CD4-positive, alpha-beta T cell (primary cell): ENCODE measurements around the gene KCNIP4. TPM values are rescaled to one million over a fixed set of nuclear protein-coding genes. Genes with fewer than 3 reads are reported as not detected.

Experiments used
- ATAC-seq: fragments of 200-7000 bp; cut with Tn5 transposase; one replicate; pipeline ENCODE4 v1.10.0; 2022; ENCODE audit warnings: mild to moderate bottlenecking; ENCODE audit not compliant: poor library complexity
- CTCF ChIA-PET: fragments of 350-600 bp; sonication (Branson Sonifier 250); formaldehyde crosslinking; loops from one replicate; lab custom pipeline; 2021; ENCODE audit warnings: antibody characterized with exemption, inconsistent platforms; lab: Charles Lee
- POLR2A ChIA-PET: fragments of 350-600 bp; sonication (Branson Sonifier 250); formaldehyde crosslinking; loops from one replicate; lab custom pipeline; 2021; ENCODE audit warnings: antibody characterized with exemption, inconsistent platforms; lab: Charles Lee
- DNase-seq, 14 experiments: peaks; one replicate each; pipeline ENCODE4 v3.0.0-alpha.2; 2013 to 2020; ENCODE audit warnings: mixed read lengths in 2 of 14
- H3K27ac ChIP-seq, 2 donors: one replicate each; pipeline versions ENCODE4 v1.5.1 to v1.7.0; 2013; ENCODE audit warnings: low read length in 2 of 2, low read depth in 1 of 2, mild to moderate bottlenecking in 1 of 2
- H3K27me3 ChIP-seq, 2 experiments: 1 replicate in 1 of 2; 2 replicates in 1 of 2; pipeline versions ENCODE4 v1.6.1 to v1.7.0; 2013; ENCODE audit warnings: low read length in 2 of 2, control low read depth in 1 of 2, mild to moderate bottlenecking in 1 of 2, moderate library complexity in 1 of 2; ENCODE audit not compliant: insufficient read depth in 2 of 2, control insufficient read depth in 1 of 2
- H3K36me3 ChIP-seq: one replicate; pipeline ENCODE4 v1.6.1; 2013; ENCODE audit warnings: low read length, control low read depth; ENCODE audit not compliant: insufficient read depth
- H3K4me1 ChIP-seq: one replicate; pipeline ENCODE4 v1.6.1; 2013; ENCODE audit warnings: low read length, control low read depth; ENCODE audit not compliant: insufficient read depth
- H3K4me3 ChIP-seq: one replicate; pipeline ENCODE4 v1.5.1; 2013; ENCODE audit warnings: mild to moderate bottlenecking, low read length, moderate library complexity
- H3K9me3 ChIP-seq, 2 experiments: 1 replicate in 1 of 2; 2 replicates in 1 of 2; pipeline versions ENCODE4 v1.6.1 to v1.7.0; 2013; ENCODE audit warnings: low read length in 2 of 2, mild to moderate bottlenecking in 2 of 2, control low read depth in 1 of 2, moderate library complexity in 1 of 2; ENCODE audit not compliant: control insufficient read depth in 1 of 2, insufficient read depth in 1 of 2
- H3K27ac Mint-ChIP-seq: one replicate; pipeline ENCODE4 v1.8.0; 2020; ENCODE audit warnings: mixed read lengths
- H3K27me3 Mint-ChIP-seq: one replicate; pipeline ENCODE4 v1.8.0; 2021; ENCODE audit warnings: mixed read lengths
- H3K36me3 Mint-ChIP-seq: one replicate; pipeline ENCODE4 v1.8.0; 2021; ENCODE audit warnings: low read depth, mixed read lengths
- H3K4me1 Mint-ChIP-seq: one replicate; pipeline ENCODE4 v1.8.0; 2021; ENCODE audit warnings: low read depth, mixed read lengths
- H3K4me3 Mint-ChIP-seq: one replicate; pipeline ENCODE4 v1.8.0; 2020; ENCODE audit warnings: mild to moderate bottlenecking, mixed read lengths
- H3K9me3 Mint-ChIP-seq: one replicate; pipeline ENCODE4 v1.8.0; 2020; ENCODE audit warnings: mixed read lengths
- intact Hi-C, 2 experiments: fragments of 100-400 bp; cut with DNase I in 1 of 2; cut with micrococcal nuclease in 1 of 2; formaldehyde crosslinking; loops; one replicate each; pipeline versions ENCODE4 v1.15.1 to v1.9.0; 2023 to 2025; cut with DNase I, micrococcal nuclease
- total RNA-seq, 174 experiments: library from RNA in 2 of 174; stranded (reverse) in 2 of 174; gene quantifications; one replicate each; pipeline ENCODE4 v1.2.3 and lab custom pipeline; 2021 to 2026
- TF ChIP-seq, protein P1 (sequence below): fragments of 200-600 bp; IDR thresholded peaks from one replicate; pipeline ENCODE4 v1.8.0; 2022; ENCODE audit warnings: antibody characterized with exemption, mild to moderate bottlenecking

The KCNIP4 gene
- total RNA-seq, 2 experiments from 2014 or later = not detected

DNA sequence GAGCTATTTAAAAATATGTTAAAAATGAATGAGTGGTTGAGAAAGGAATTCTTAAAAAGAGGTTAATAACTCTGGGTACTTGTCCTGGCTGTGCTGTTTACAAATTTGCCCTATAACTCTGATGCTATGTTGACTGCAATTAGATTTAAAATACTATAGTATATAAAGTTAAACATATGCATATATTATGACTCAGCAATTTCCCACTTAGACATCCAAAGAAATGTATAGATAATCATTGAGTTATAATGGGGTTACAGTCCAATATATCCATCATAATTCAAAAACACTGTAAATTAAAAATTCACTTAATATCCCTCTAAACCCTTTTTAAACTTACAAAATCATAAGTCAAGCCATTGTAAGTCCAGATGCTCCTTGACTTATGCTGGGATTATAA lies 818.0 kb downstream of the KCNIP4 start:
- no peaks in the 10 kb centered on the region for H3K36me3 ChIP-seq
- no peaks in the 10 kb centered on the region for H3K9me3 ChIP-seq
- no peak overlapping the region for H3K27ac ChIP-seq
- H3K27me3 ChIP-seq = no peaks in the 10 kb centered on the region
- Mint-ChIP-seq H3K36me3 (no peaks in the 10 kb centered on the region), H3K27ac (no peak overlapping the region), H3K9me3 (no peaks in the 10 kb centered on the region), H3K4me3 (no peak overlapping the region), H3K27me3 (no peaks in the 10 kb centered on the region), H3K4me1 (no peaks in the 10 kb centered on the region)
- intact Hi-C loops = no loop called here
- no peaks in the 10 kb centered on the region for H3K4me1 ChIP-seq
- no peak overlapping the region for H3K4me3 ChIP-seq
- DNase-seq = no peak
- no peak for ATAC-seq
- ChIA-PET POLR2A (no interaction called here), CTCF (no interaction called here)
- TF ChIP-seq, protein P1, sequence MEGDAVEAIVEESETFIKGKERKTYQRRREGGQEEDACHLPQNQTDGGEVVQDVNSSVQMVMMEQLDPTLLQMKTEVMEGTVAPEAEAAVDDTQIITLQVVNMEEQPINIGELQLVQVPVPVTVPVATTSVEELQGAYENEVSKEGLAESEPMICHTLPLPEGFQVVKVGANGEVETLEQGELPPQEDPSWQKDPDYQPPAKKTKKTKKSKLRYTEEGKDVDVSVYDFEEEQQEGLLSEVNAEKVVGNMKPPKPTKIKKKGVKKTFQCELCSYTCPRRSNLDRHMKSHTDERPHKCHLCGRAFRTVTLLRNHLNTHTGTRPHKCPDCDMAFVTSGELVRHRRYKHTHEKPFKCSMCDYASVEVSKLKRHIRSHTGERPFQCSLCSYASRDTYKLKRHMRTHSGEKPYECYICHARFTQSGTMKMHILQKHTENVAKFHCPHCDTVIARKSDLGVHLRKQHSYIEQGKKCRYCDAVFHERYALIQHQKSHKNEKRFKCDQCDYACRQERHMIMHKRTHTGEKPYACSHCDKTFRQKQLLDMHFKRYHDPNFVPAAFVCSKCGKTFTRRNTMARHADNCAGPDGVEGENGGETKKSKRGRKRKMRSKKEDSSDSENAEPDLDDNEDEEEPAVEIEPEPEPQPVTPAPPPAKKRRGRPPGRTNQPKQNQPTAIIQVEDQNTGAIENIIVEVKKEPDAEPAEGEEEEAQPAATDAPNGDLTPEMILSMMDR = no peak

DNA sequence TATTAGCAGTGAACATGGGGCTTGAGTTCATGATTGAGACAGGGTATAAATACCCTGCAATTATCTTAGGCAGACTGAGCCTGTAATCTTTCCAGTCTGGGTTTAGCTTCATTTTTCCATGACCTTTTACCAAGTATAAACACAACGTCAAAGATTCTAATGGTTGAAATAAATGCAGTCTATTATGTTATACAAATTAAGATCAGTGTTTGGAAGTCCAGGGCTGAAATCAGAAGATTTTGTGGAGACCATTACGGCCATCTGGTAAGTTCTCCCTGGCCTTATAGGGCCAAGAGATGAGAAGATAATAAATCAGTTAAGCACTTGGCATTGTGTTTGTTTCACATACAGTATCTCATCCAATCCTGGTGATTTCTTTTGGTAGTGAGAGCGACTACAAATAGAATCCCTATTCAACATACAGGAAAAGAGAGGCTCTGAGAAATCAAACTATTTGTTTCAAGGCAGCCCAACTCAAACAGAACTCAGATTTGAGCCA lies 822.5 kb downstream of the KCNIP4 start:
- H3K36me3 Mint-ChIP-seq = no peaks in the 10 kb centered on the region
- TF ChIP-seq, protein P1 = no peak
- intact Hi-C loops = no loop called here

DNA sequence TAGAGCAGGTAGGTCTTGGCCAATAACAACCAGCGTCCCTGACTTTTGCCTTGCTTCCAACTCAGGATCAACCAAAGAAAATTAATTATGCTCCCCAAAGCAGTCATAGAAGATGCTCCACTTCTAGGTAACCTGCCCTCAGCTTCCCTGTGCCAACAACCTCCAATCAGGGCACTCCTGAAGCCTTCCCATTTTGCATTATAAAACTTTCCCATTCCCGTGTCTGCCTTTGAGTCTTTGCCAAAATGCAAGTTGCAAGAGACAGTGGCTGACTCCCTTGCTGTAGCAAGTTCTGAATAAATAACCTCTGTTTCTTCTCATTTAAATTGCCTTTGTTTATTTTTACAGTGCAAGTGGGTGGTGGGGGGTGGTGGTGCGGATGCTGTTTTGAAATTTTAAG lies 830.3 kb downstream of the KCNIP4 start:
- Mint-ChIP-seq H3K4me3 (no peak overlapping the region), H3K36me3 (no peaks in the 10 kb centered on the region), H3K9me3 (peaks cover 14% of the 10 kb centered on the region), H3K27me3 (no peaks in the 10 kb centered on the region), H3K27ac (no peak overlapping the region), H3K4me1 (no peaks in the 10 kb centered on the region)
- no peaks in the 10 kb centered on the region for H3K27me3 ChIP-seq
- H3K36me3 ChIP-seq = no peaks in the 10 kb centered on the region
- ChIA-PET POLR2A (no interaction called here), CTCF (no interaction called here)
- H3K9me3 ChIP-seq = peaks cover 0 to 8% of the 10 kb centered on the region in 2 experiments
- H3K4me1 ChIP-seq = no peaks in the 10 kb centered on the region
- no peak overlapping the region for H3K4me3 ChIP-seq
- intact Hi-C loops = no loop called here
- DNase-seq (no peak), ATAC-seq (no peak)
- no peak overlapping the region for H3K27ac ChIP-seq
- TF ChIP-seq, protein P1 = no peak

More for the DNA sequence above, 822.5 kb downstream of the KCNIP4 start:
- ChIA-PET POLR2A (no interaction called here), CTCF (no interaction called here)
- peaks cover 0 to 5% of the 10 kb centered on the region in 2 experiments for H3K9me3 ChIP-seq
- H3K27ac ChIP-seq = no peak overlapping the region
- no peaks in the 10 kb centered on the region for H3K27me3 ChIP-seq
- H3K27ac Mint-ChIP-seq = no peak overlapping the region
- H3K4me3 ChIP-seq = no peak overlapping the region
- H3K4me1 Mint-ChIP-seq = no peaks in the 10 kb centered on the region
- H3K36me3 ChIP-seq = no peaks in the 10 kb centered on the region
- ATAC-seq (no peak), DNase-seq (no peak)
- H3K4me1 ChIP-seq = no peaks in the 10 kb centered on the region
- H3K27me3 Mint-ChIP-seq = no peaks in the 10 kb centered on the region
- H3K4me3 Mint-ChIP-seq = no peak overlapping the region
- peaks cover 12% of the 10 kb centered on the region for H3K9me3 Mint-ChIP-seq
